HL-60 (cell line): ENCODE data around the gene EIF4G3.

Source experiments
- DNase-seq, 2 experiments: peaks; one replicate each; pipeline ENCODE4 v3.0.0-alpha.2; 2010 to 2020; ENCODE audit warnings: low read depth in 1 of 2, low spot score in 1 of 2
- H3K27ac ChIP-seq: fragments of 250-450 bp; sonication (Bioruptor Pico); replicated peaks from 2 replicates; pipeline ENCODE4 v1.5.1; 2020; ENCODE audit warnings: mild to moderate bottlenecking, moderate library complexity
- H3K27me3 ChIP-seq: fragments of 250-450 bp; sonication (Bioruptor Pico); 2 replicates; pipeline ENCODE4 v1.5.1; 2021; ENCODE audit warnings: mild to moderate bottlenecking, moderate library complexity; ENCODE audit not compliant: insufficient read depth, poor library complexity, severe bottlenecking
- H3K4me3 ChIP-seq: replicated peaks from 2 replicates; pipeline ENCODE4 v1.5.1; 2011; ENCODE audit warnings: mild to moderate bottlenecking, control low read depth, low read length; ENCODE audit not compliant: insufficient read depth
- GABPA ChIP-seq: IDR thresholded peaks from 2 replicates; pipeline ENCODE4 v1.6.1; 2012; ENCODE audit warnings: low read depth
- POLR2AphosphoS5 ChIP-seq: IDR thresholded peaks from 2 replicates; pipeline ENCODE4 v1.6.1; 2012; ENCODE audit warnings: low read depth
- SPI1 ChIP-seq: IDR thresholded peaks from 2 replicates; pipeline ENCODE4 v1.6.1; 2012; ENCODE audit warnings: low read depth, mild to moderate bottlenecking, borderline replicate concordance
- TF ChIP-seq, protein P1 (sequence below): IDR thresholded peaks from 2 replicates; pipeline ENCODE4 v1.6.1; 2012; ENCODE audit warnings: low read depth; ENCODE audit not compliant: insufficient replicate concordance
- TF ChIP-seq, protein P2 (sequence below): IDR thresholded peaks from one replicate; pipeline ENCODE4 v1.5.1; 2011; ENCODE audit warnings: low read length, control low read depth, inconsistent platforms; ENCODE audit not compliant: insufficient read depth

EIF4G3 gene

DNA sequence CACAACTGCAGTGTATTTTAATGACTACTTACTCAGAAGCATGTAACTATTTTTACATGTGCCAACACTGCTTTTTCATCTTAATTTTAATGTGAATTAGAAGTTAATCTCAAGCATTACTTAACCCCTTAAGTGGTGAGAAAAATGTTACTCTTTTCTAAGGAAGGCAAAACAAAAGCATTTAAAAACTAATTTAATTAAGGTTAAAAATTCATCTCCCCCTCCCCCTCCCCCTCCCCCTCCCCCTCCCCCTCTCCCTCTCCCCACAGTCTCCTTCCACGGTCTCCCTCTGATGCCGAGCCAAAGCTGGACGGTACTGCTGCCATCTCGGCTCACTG lies 362.2 kb downstream of the EIF4G3 start:
- no peak for DNase-seq
- no peak overlapping the region for H3K27ac ChIP-seq
- no peak overlapping the region for H3K4me3 ChIP-seq
- no peaks in the 10 kb centered on the region for H3K27me3 ChIP-seq
- TF ChIP-seq, protein P1, sequence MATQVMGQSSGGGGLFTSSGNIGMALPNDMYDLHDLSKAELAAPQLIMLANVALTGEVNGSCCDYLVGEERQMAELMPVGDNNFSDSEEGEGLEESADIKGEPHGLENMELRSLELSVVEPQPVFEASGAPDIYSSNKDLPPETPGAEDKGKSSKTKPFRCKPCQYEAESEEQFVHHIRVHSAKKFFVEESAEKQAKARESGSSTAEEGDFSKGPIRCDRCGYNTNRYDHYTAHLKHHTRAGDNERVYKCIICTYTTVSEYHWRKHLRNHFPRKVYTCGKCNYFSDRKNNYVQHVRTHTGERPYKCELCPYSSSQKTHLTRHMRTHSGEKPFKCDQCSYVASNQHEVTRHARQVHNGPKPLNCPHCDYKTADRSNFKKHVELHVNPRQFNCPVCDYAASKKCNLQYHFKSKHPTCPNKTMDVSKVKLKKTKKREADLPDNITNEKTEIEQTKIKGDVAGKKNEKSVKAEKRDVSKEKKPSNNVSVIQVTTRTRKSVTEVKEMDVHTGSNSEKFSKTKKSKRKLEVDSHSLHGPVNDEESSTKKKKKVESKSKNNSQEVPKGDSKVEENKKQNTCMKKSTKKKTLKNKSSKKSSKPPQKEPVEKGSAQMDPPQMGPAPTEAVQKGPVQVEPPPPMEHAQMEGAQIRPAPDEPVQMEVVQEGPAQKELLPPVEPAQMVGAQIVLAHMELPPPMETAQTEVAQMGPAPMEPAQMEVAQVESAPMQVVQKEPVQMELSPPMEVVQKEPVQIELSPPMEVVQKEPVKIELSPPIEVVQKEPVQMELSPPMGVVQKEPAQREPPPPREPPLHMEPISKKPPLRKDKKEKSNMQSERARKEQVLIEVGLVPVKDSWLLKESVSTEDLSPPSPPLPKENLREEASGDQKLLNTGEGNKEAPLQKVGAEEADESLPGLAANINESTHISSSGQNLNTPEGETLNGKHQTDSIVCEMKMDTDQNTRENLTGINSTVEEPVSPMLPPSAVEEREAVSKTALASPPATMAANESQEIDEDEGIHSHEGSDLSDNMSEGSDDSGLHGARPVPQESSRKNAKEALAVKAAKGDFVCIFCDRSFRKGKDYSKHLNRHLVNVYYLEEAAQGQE = no peak
- TF ChIP-seq POLR2AphosphoS5 (no peak), GABPA (no peak), SPI1 (no peak)
- TF ChIP-seq, protein P2, sequence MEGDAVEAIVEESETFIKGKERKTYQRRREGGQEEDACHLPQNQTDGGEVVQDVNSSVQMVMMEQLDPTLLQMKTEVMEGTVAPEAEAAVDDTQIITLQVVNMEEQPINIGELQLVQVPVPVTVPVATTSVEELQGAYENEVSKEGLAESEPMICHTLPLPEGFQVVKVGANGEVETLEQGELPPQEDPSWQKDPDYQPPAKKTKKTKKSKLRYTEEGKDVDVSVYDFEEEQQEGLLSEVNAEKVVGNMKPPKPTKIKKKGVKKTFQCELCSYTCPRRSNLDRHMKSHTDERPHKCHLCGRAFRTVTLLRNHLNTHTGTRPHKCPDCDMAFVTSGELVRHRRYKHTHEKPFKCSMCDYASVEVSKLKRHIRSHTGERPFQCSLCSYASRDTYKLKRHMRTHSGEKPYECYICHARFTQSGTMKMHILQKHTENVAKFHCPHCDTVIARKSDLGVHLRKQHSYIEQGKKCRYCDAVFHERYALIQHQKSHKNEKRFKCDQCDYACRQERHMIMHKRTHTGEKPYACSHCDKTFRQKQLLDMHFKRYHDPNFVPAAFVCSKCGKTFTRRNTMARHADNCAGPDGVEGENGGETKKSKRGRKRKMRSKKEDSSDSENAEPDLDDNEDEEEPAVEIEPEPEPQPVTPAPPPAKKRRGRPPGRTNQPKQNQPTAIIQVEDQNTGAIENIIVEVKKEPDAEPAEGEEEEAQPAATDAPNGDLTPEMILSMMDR = no peak

DNA sequence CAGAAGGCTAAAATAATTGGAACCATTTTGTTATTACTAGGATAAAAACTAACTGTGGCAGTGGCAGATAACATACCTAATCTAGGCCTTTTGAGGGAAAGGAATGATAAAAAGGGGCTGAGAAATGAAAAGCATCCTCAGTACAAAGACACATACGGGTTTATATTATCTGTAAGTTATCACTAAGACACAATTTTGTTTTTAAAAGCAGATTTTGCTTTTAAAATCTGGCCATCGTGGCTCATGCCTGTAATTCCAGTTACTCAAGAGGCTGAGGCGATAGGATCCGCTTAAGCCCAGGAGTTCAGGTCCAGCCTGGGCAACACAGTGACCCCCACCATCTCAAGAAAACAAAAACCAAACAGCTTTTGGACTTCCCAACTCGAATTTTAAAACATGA lies 364.8 kb downstream of the EIF4G3 start:
- TF ChIP-seq, protein P2 = no peak
- no peak overlapping the region for H3K4me3 ChIP-seq
- no peaks in the 10 kb centered on the region for H3K27me3 ChIP-seq
- no peak for DNase-seq
- H3K27ac ChIP-seq = no peak overlapping the region

DNA sequence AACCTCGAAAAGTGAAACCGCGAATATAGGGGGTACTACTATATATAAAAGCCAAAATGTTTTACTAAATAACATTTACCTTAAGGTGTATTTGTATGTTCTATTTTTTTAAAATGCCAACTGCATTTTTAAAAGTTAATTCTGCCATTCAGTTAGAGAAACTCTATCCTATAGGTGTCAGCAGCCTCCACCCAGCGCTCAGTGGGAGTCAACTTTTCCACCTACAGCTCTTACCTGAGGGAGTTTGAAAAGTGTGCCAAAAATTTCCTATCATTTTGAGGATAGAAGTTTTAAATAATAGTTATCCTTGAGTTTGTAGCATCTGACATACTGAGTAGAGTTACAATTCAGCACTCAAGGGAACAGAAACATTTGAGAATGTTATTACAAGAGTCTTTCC lies 383.5 kb downstream of the EIF4G3 start:
- DNase-seq = no peak
- Histone ChIP-seq H3K27me3 (no peaks in the 10 kb centered on the region), H3K27ac (no peak overlapping the region), H3K4me3 (no peak overlapping the region)
- TF ChIP-seq, protein P1 = no peak
- TF ChIP-seq, protein P2 = no peak
- TF ChIP-seq POLR2AphosphoS5 (no peak), SPI1 (no peak), GABPA (no peak)

DNA sequence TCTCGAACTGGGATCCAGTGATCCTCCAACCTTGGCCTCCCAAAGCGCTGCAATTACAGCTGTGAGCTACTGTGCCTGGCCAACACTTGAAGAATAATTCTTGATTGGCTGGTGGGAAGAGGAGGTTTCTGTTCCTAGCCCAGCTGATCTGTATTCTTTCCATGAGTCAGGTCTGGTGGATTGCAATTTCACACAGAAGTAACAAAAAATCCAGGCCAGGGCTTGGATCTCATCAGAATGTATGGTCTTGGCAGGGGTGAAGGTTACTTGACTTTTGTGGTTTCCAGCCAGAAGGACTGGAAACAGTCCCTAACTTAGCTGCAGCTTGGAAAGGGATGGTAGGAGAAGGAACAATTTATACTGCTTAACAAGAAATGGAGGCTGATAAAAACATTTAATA lies 384.5 kb downstream of the EIF4G3 start:
- no peak for DNase-seq
- Histone ChIP-seq H3K27me3 (no peaks in the 10 kb centered on the region), H3K27ac (no peak overlapping the region), H3K4me3 (no peak overlapping the region)
- TF ChIP-seq, protein P2 = no peak
- no peak for TF ChIP-seq POLR2AphosphoS5
- TF ChIP-seq GABPA = no peak
